Measurements from ENCODE around the gene SYNPR.

- TF ChIP-seq, protein P1, sequence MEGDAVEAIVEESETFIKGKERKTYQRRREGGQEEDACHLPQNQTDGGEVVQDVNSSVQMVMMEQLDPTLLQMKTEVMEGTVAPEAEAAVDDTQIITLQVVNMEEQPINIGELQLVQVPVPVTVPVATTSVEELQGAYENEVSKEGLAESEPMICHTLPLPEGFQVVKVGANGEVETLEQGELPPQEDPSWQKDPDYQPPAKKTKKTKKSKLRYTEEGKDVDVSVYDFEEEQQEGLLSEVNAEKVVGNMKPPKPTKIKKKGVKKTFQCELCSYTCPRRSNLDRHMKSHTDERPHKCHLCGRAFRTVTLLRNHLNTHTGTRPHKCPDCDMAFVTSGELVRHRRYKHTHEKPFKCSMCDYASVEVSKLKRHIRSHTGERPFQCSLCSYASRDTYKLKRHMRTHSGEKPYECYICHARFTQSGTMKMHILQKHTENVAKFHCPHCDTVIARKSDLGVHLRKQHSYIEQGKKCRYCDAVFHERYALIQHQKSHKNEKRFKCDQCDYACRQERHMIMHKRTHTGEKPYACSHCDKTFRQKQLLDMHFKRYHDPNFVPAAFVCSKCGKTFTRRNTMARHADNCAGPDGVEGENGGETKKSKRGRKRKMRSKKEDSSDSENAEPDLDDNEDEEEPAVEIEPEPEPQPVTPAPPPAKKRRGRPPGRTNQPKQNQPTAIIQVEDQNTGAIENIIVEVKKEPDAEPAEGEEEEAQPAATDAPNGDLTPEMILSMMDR (IDR thresholded peaks at IDR 0.05) = no peak
- TF ChIP-seq POLR2A (IDR thresholded peaks at IDR 0.05) = no peak
Observed at GRCh38 chr3:63613561-63613960, 335.5 kb downstream of the SYNPR start.

Data from lower leg skin (tissue), 3 donors.